GM19467 (cell line): ENCODE results near the gene KANK2.

Experiments
- ATAC-seq: cut with Tn5 transposase; IDR thresholded peaks from one replicate; pipeline ENCODE4 v1.9.1; 2021; ENCODE audit warnings: mild to moderate bottlenecking, moderate library complexity; ENCODE audit not compliant: unreplicated experiment

KANK2 gene

DNA sequence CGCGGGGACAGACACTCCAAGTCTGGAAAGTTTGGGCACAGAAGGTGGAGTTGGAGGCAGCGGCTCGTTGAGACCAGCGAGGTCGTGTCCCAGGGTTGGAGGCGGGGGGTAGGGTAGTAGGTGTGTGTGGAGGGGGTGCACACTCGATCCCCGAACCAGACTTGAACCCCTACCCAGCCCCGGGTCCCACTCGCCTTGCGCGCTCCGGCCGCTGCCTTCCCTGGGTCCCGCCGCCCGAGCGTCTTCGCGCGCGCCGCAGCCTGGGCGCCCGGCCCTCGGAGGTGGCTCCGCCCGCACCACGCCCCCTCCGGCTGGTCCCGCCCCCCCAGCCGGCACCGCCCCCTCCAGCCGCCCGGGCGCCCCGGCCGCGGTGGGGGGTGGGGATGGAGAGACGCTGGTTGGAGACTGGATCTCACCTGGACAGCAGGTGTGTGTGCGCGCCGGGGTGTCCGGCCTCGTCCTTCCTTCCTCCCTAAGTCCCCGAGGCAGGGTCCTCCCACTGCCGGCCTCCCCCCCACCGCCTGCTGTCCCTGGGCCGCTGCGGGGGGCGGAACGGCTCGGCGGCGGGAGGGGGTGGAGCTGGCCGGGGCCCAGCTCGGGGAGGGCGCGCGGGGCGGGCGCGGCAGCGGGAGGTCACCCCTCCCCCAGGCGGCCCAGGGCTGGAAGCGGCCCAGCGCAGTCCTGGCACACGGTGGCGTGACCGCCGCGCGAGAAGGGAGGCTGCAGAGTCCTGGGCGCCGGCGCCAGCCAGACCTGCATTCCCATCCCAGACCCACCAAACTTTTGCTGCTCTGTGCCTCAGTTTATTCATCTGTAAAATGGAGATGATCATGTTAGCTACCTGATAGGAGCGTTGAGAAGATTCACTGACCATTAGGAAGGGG lies at the start of gene KANK2:
Gene KANK2, minus strand, starts transcription at position 255 of the 884 bp plus-strand sequence. CDS start 3,034 bp downstream, outside the sequence.
- peak; percentile 68 for ATAC-seq

DNA sequence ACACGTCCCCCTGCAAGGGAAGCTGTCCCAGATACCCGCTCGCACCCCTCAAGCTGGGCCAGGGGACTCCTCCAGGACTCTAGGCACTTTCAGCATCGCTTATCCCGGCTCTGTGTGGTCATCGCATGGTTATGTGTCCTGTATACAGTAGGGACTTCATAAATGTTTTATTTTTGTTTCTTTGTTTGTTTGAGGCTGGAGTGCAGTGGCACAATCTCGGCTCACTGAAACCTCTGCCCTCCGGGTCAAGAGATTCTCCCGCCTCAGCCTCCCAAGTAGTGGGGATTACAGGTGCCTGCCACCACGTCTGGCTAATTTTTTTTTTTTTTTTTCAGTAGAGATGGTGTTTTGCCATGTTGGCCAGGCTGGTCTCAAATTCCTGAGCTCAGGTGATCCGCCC lies 49.6 kb upstream of the KANK2 start:
- no peak for ATAC-seq

DNA sequence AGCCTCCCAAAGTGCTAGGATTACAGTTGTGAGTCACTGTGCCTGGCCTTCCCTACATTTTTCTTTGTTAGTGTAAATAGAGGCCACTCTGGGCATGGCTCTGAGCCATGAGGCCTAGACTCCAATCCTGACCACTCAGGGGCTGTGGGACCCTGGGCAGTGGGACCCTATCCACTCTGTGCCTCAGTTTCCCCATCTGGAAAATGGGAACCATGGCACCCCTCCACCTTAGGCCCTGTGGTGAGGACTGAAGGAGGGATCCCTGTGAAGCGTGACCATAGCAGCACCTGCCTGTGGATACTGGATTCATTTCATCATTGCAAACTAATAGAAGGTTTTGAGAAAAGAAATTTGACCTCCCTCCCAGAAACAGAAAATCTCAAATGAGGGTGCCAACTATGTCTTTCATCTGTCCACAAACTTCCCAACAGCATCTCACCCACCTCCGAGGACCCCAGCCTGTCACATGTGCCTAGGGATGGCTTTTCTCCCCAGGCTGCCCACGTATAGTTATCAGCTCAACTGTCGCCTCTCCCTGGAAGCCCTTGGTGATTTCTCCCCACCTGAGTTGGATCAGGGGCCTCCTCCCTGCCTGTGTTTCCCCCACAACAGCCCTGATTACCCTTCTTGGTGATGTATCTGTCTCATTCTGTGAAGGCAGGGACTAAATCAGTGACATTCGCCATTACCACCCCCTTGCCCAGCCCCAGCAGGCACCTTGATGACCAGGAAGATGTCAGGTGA lies 47.7 kb upstream of the KANK2 start:
- ATAC-seq: no peak

DNA sequence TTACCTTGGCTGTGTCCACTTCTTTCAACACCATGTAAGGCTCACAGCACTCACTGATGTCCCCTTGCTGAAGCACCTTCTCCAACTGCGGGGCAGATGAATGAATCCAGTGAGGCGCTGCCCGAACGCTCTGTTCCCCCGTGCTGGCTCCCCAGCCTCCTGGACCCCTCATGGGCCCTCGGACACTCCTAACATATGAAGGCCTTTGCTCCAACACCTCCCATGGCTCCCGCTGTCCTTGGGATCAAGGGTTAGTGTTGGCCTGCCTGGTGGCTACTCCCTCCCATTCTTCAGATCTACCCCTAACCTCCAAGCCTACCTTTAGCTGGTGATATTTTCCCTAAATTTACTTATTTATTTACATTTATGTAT lies 46.4 kb upstream of the KANK2 start:
- no peak for ATAC-seq

DNA sequence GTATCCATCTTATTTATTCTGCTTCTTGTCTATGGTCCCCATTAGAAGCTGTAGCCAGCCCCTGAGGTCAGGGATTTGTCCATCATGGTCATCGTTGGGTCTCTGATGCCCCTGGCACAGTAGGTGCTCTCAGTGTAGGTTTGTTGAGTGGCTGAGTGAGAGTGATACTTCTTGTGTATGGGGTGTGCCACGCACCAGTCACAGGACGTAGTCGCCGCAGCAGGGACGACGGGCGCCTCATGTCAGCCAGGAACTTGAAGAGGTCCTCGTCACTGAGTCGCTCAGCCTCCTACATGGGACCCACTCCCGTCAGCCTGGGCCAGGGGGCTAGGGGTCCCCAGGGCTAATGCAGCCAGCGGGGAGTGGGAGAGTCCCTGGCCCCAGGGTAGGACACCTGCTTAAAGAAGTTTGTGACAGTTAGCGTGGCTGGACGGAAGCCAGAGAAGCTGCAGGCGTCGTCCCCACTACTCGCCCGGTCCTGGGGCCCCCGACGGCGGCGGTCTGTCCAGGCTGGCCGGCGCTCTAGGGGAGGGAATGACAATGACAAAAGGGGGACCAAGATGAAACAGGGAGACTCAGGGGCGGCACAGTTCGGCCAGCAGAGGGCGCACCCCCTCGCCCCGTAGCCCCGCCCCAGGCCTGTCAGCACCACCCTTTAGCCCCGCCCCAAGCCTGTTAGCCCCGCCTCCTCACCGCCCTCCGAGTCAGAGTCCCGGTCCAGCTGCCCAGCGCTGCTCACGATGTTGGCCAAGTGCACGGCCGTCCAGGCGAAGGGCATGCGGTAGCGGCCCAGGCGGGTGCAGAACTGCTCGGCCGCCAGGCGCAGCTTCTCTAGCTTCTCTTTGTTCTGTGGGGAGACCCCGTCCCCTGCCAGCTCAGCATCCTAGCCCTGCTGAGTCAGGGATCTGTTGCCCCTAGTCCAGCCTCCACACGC lies 45.8 kb upstream of the KANK2 start:
- no peak for ATAC-seq

DNA sequence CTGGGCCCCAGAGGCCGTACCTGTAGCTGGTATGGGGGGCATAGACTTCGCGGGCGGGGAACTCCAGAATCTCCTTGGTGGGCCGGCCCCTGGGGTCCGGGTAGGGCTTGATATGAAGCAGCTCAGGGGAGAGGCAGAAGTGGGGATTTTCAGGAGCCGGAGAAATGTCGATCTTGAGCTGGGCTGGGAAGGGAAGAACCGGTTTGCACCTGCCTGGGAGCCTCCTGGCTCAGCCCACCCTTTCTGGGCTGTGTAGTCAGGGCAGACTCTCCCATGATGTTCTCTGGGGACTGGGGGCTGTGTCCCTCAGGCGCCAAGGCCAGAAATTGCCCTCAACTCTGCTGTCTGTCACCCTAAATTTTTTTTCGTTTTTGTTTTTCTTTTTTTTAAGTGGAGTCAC lies 44.7 kb upstream of the KANK2 start:
- no peak for ATAC-seq

DNA sequence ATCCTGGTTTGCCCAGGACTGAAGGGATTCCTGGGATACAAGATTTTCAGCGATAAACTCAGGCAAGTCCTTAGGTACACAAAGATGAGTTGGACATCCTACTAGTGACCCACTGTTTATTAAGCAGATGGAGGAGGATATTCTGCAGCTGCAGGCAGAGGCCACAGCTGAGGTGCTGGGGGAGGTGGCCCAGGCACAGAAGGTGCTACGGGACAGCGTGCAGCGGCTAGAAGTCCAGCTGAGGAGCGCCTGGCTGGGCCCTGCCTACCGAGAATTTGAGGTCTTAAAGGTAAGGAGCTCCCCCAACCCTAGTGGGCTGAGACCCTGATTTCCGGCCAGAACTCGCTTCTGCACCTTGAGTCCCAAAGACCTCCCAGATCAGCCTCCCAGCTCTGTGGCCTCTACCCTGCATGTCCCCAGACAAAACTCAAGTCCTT lies 42.7 kb upstream of the KANK2 start:
- no peak for ATAC-seq

DNA sequence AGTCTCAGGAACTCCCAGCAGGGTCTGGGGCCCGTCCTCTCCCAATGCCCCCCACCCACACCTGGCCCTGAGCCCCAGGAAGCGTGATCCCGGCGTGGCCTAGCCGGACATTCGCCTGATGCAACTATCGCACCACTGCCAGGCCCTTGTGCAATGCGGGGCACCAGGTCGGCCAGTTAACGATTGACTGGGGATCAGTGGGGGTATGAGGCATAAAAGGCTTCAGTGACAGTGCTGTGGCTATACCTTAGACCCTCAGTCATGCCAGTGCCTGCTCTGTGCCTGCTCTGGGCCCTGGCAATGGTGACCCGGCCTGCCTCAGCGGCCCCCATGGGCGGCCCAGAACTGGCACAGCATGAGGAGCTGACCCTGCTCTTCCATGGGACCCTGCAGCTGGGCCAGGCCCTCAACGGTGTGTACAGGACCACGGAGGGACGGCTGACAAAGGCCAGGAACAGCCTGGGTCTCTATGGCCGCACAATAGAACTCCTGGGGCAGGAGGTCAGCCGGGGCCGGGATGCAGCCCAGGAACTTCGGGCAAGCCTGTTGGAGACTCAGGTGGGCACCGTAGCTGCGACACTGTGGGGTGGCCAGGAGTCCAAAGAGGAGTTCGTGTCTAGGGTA lies 42.1 kb upstream of the KANK2 start, which contains the start of gene ANGPTL8:
Gene ANGPTL8, plus strand, starts transcription at position 243 of the 624 bp plus-strand sequence. Its CDS starts 19 bp downstream, at position 262.
- ATAC-seq: no peak

DNA sequence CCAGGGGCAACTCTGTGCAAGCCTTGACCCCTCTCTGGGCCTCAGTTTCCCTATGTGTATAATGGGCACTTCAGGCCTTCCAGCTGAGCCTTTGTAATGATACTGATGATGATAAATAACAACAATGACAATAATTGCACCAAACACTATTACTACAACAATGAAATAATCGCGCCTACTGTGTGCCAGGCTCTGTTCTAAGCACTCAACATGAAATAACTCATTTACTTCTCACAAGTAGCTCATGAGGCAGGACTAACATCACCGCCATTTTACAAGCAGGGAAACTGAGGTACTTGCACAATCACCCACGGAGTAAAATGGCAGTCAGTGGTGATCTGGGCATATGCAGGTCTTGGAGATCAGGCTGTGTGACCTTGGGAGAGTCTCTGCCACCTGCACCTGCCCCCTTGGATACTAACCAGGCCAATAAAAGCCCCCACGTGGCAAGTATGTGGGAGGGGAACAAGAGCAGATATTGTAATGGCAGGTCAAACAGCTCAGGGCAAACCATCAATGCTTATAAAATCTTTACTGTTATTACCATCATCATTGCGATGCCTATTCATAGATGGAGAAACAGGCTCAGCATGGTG lies 41.5 kb upstream of the KANK2 start:
- ATAC-seq: no peak

DNA sequence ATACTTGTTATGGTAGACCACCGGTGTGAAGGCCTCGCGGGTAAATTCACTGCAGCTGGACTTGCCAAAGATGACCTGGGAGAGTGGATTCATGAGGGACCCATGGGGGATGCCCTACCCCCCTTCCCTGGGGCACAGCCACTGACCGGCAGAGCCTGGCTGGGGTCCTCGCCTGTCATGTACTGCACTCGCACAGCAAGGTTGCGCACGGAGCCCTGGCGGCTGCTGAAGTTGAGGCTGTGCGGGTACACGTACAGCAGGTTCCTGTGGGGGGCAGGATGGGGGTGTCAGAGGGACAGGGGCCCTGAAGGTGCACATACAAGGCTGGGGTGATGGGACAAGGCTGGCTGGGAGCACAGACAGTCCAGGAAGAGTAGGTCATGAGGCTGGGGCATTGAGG lies 40.7 kb upstream of the KANK2 start:
- no peak for ATAC-seq

DNA sequence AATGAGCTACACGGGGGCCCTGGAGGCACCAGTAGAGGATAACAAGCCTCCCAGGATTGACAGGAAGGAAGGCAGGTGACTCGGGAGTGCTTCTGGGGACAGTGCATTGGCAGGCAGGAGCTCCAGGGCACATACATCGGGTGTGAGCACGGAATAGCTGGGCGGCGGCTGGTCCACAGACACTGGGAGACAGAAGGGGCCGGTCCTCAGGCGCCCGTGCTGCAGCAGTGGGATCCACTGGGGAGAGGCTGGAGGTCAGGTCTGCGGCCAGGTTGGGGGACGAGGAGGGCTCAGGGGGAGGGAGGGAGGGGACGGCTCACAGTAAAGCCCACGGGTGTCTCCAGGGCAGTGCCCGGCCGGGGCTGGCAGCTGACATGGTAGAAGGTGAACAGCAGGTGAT lies 40.0 kb upstream of the KANK2 start:
- ATAC-seq: no peak

DNA sequence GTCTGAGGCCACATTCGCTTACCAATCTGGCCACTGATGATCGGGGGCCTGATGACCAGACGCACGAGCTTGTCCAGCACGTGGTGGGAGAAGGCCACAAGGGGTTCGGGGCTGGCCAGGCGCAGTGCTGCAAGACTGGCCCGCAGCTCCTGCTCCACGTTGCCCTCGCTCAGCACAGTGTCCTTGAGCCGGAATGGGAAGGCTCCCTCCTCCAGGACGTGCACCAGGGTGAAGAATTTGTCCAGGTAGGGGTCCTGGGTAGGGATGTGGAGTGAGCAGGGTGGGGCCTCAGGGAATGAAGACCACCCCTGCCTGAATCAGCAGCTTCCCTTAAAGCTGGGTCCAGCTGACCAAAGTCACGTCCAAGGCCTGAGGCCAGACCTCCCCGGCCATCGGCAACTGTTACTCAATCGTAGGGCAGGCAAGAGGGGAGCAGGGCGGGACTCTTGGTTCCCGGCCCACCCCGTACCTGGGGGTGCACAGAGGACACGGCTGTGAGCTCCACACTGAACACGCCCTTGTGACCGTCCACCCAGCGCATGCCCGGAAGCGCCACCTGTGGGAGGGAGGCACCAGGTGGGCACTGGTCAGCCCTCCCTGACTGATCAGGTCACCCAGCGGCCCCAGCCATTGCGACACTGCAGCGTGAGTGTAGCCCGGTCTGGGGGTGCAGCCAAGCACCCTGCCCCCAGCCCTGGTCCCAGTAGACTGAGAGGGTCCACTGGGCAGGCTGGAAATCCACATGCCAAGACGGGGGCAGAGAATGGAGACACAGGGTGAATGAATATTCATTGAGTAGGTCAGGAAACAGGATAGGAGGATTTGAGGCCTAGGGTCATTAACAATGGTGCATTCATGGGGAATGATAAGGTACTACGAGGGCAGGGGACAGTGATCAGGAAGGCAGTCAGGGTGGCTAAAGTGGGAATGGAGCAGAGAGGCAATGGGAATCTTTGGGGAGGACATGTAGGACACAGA lies 39.3 kb upstream of the KANK2 start:
- ATAC-seq: no peak

DNA sequence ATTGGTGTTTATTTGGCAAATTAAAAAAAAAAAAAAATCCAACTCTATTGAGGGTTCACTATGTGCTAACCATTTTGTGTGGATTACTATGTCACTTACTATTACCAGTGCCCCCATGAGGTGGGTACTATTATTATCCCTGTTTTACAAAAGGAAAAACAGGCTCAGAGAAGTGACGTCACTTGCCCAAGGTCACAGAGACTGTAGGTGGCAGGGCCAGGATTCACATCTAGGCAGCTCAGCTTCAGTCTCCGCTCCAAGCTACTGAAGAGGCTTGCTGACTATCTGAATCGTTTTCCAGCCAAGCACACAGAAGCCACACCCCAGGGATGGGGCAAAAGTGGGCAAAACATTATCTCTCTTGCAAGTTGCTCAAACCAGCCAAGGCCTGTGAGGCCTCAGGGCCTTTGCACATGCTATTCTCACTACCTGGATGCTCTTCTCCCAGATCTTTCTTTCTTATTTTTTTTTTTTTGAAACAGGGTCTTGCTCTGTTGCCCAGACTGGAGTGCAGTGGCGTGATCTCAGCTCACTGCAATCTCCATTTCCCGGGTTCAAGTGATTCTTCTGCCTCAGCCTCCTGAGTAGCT lies 37.2 kb upstream of the KANK2 start:
- ATAC-seq: no peak

DNA sequence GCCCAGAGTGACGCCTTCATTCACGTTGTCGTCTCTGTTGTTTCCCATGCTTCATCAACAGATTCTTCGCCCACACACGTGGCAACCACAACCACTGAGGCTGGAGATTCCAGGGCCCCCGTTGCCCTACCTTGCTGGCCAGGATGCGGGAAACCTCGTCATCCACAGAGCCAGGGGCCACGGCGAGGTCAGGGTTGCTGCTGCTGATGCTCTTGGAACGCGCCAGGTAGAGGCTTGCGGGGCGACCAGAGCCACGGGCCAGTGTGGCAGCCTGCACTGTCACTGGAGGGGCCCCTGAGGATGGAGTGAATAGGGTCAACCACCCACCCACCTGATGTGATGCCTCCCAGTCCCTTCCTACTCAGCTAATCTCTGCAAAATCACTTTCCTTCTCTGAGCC lies 35.7 kb upstream of the KANK2 start:
- no peak for ATAC-seq

DNA sequence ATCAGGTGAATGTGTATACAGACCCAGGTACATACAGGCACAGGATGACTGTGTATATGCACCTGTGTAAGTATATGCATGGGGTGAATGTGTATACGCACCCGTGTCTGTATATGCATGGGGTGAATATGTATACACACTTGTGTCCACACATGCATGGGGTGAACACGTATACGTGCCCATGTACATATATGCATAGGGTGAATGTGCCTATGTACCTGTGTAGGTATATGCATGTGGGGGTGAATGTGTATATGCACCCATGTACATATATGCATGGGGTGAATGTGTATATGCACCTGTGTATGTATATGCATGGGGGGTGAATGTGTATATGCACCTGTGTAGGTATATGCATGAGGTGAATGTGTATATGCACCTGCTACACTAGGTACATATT lies 35.2 kb upstream of the KANK2 start:
- no peak for ATAC-seq

DNA sequence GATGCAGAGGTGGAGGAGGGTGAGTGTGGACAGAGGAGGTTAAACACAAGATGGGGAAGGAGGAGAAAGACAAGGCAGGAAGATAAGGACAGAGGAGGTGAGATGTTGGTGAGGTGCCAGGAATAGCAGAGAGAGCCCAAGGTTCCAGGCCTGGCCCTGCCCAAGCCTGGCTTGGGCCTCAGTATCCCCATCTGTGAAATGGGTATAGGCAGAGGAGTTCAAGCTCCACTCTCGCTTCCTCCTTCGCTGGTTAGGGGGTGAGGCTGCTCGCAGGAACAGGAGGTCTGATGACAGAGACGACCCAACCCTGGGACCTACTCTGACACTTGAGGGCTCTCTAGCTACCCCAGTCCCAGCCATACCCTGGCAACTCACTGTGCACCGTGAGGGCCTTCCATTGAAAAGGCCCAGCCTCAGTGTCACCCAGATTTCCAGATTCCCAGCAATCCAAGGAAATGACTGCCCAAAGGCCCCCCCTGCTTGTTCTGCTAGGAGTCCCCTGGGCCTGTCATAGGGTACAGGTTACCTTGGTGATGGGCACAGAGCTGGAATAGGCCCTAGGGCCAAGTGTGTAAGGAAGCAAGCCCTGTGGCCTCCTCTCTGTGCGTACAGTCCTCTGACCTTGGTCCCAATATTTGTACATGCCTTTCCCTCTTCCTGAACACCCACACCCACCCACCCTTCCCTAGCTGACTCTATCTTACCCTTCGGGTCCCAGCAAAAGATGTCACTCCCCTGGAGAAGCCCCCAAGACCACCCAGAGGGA lies 33.5 kb upstream of the KANK2 start:
- ATAC-seq: no peak

DNA sequence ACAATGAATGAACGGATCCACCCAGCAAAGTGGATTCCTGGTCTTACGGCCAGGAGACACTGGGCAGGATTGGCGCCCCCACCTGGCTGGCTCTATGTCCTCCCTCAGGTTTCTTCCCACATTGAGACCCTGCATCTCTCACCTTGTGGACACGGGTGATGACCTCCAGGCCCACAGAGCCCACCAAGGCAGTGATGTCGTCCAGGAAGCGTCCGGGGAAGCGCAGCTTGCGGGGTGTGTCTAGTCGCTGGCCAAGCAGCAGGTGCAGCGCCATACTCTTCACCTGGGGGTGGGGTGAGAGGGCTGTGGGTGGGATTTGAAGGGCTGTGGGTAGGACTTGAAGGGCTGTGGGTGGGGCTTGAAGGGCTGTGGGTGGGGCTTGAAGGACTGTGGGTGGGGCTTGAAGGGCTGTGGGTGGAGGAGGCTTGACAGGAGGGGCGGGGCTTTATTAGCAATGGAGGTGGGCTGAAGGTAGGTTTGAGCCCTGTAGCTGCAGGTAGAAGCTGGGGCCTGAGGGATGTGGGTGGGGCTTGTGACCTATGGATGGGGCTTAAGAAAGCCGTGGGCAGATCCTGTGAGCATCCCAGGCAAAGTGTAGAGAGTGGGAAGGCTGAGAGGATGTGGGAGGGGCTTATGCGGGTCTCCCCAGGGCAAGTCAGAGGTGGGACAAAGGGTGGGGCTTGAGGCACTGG lies 30.0 kb upstream of the KANK2 start:
- ATAC-seq: no peak
